HG03066 (cell line): ENCODE measurements around the gene CELF2.
"Not testable (repeated sequence)": the region's sequence is repeated elsewhere in the genome, so short reads cannot be mapped to it uniquely, and the experiment has no call there.

Source experiments
- ATAC-seq: cut with Tn5 transposase; IDR thresholded peaks from one replicate; pipeline ENCODE4 v1.9.1; 2021; ENCODE audit warnings: low read depth; ENCODE audit not compliant: unreplicated experiment

The CELF2 gene

DNA sequence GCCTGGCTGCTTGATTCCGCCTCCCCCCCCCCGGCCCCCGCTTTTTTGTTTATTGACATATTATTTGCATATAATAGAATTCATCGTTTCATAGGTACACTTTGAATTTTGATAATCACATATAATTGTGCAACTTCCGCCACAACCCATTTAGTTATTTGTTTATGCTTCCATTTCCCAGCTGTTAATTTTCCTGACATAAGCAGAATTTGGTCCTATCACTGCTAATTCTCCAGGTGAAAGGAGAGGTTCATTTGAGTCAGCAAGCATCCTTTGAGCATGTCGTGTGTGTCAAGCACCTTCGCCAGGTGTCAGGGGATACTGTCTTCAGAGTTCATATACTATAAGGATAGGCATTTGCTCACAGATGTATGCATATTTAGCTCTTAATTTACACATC is 102.2 kb downstream of the CELF2 start:
- ATAC-seq = no peak

DNA sequence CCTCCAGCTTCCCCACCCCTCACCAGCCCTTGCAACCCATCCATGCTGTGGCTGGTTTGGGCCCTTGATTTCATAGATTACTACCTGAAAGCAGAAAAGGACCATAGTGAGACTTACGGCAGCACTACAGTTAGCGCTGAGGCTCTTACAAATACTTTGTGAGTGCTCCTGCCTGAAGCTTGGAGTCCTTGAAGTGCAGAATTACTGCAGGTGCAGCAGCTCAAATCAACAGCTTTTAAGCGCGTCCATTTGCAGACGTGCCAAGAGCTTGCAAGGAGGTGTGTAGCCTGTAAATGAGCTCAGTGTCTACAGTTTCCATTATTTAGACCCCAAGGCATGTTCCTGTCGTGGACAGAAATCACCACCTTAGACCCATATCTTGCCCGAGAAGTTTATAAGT is 103.0 kb downstream of the CELF2 start:
- ATAC-seq = no peak

DNA sequence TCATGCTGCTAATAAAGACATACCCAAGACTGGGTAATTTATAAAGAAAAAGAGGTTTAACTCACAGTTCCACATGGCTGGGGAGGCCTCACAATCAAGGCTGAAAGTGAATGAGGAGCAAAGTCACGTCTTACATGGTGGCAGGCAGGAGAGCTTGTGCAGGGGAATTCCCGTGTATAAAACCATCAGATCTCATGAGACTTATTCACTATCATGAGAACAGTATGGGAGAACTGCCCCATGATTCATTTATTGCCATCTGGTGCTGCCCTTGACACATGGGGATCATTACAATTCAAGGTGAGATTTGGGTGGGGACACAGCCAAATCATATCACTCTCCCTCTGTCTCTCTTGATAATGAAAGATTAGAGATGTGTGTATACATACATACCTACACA is 106.2 kb downstream of the CELF2 start:
- ATAC-seq = not testable (repeated sequence)

DNA sequence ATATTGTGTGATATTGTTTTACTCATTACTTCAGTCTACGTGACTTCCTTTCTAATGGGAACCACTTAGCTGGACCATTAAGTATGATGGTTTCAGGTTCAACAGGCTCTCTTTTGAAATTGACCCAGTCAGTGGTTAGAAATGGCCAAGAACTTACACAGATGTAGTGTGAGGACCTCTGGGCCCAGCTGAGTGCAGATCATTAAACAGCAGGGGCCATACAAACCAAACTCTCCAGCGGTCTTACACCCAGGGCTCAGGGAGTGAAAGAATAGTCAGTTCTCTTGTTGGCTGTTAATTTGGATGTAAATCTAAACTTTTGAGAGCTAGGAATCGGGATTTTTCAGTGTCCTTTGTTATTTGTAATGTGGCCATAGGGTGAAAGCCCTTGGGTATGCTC is 107.3 kb downstream of the CELF2 start:
- no peak for ATAC-seq

DNA sequence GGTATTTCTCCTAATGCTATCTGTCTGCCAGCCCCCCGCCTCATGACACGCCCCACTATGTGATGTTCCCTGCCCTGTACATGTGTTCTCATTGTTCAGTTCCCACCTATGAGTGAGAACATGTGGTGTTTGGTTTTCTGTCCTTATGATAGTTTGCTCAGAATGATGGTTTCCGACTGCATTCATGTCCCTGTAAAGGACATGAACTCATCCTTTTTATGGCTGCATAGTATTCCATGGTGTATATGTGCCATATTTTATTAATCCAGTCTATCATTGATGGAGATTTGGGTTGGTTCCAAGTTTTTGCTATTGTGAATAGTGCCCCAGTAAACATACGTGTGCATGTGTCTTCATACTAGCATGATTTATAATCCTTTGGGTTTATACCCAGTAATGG is 109.3 kb downstream of the CELF2 start:
- not testable (repeated sequence) for ATAC-seq

DNA sequence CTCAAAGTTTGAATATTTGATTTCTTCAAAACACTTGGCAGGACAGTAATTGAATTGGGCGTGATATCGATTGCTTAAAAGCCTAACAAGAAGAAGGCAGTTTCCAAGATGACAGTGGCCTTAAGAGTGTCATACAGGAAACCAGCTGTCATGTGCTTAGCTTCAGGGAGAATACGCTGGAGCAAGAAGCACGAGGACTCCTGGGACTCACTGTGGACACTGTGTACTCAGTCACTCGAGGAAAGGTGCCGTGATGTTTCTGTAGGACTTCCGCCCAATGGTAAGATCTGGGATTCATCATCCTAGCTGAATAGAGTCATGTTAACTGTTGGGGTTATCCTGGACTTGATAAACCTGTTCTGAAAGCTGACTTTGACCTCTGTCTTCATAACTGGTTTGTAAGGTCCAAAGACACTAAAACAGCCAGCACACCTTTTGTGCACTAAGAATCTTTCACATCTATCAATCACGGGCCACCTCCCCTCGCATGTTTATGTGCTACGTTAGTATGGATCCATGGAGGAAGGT is 113.5 kb downstream of the CELF2 start:
- ATAC-seq = no peak

DNA sequence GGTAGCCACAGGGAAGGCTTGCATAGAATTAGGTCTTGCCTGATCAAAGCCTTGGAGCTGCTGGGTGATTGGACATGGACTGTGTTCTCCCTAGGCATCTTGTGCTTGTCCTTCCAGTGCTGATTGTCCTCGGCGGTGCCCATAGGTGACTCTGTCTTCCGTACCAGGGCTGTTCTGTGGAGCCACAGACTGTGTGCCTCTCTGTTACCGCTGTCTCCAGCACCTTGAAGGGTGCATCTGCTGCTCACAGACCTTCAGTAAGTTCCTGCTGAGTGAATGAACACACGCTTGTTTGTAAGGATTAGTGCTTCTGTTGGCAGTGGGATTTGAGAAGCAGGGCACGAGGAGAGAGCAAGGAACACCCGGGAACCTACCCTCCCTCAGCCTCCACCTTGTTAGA is 116.7 kb downstream of the CELF2 start:
- no peak for ATAC-seq

DNA sequence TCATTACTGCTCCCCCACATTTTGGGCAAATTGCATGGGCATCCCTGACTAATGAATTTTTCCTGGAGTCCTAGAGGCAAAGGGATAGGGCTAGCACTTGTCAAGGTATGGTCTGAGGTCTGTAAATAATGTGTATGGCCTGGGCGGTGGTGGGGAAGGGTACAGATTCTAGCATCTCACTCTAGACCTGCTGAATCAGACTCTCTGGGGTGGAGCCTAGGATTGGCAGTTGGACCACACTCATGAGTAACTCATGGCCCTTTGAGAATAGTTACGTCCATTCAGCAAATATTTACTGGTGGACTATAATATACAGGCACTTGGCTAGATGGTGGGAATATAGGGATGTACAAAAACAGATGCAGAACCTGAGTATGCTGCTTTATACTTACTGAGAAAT is 118.0 kb downstream of the CELF2 start:
- no peak for ATAC-seq

DNA sequence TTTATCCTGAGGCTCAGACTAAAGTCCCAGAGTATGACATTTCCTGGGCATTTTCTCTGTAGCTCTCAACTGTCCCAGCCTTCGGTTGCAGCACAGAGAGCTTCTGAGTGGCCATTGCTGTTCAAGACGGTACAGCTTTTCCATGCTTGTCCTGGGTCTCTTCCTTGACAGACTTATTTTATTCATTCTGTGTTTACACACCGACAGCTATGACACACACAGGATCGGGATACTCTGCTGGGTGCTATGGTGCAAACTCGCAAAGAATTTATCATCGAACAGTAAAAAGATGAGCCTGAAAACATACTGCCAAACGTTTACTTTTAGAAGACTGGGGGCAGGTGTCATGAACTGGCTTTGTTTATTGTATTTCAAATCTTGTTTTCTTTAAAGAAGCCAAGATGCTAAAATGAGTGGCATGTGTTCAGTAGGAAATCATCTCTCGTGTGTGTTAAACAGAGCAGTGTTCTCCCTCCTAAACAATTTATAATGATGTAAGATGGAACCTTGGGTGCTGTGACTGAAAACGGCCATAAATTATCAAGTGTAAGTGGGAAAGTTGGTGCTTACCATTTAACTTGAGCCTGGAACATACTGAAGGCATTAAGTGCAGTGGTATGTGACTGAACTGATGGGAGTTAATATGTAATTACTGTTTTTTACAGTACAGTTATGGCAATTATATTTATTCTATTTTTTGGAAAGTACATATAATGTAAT is 120.8 kb downstream of the CELF2 start:
- no peak for ATAC-seq

DNA sequence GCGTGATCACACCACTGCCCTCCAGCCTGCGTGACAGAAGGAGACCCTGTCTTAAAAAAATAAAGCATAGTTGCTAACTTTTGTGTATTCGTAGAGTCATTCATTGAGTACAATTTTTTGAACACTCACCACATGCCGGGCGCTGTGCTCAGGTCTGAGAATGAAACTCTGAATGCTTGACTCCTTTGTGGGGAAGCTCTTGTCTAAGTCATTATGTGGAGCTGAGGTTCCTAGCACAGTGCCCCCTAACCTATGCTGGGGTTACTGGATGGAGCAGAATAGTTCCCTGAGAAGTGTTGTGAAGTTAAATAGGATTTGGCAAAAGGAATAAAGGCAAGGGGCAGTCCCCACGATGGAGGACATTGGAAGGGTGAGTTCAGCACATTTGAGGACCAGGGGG is 123.3 kb downstream of the CELF2 start:
- no peak for ATAC-seq

DNA sequence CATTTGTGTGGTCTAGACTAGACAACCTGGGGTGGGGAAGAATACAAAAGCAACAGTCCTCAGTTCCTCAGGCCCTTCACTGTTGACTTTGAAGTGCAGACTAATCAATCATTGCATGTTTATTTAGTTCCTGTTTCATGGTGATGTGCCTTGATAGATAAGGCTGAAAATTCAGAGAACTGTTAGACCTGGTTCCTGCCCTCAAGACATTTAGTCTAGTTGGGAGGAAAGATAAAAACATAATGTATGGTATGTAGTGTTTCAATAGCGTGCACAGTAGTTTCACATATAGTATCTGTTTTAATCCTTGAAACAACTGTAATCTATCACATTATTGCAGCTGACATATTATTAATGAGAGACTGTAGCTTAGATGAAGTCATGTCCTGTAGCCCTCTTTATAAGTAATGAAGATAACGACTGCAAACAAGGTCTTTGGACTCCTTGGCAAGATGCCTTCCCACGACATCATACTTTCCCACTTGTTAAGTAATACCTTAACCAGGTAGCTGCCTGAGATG is 124.0 kb downstream of the CELF2 start:
- no peak for ATAC-seq

DNA sequence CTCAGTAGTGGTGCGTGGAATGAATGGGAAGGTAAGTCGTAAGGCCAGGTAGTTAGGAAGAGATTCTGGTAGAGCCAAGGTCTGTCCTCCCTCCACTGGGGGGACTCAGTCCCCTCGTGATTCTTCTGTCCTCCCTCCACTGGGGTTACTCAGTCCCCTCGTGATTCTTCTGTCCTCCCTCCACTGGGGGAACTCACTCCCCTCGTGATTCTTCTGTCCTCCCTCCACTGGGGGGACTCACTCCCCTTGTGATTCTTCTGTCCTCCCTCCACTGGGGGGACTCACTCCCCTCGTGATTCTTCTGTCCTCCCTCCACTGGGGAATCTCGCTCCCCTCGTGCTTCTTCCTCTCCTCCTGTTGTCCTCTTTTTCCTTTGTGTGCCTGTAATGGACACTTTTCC is 125.1 kb downstream of the CELF2 start:
- no peak for ATAC-seq

DNA sequence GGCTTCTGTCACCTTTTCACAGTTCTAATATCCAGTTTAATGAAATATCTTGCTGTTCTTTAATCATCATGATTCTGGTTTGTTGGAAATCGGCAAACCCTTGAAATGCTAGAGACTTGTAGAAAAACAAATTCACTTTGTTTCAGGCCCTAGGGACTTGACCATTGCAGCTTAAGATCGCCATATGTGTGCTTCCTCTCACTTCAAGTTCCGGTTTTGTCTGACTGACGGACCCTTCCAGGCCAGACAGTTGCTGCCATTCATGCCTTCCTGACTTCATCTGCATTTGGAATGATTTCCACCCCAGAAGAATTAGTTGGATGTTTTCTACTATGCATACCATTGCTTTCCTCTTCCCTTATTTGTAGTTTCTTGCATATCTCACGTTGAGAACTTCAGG is 125.6 kb downstream of the CELF2 start:
- no peak for ATAC-seq

DNA sequence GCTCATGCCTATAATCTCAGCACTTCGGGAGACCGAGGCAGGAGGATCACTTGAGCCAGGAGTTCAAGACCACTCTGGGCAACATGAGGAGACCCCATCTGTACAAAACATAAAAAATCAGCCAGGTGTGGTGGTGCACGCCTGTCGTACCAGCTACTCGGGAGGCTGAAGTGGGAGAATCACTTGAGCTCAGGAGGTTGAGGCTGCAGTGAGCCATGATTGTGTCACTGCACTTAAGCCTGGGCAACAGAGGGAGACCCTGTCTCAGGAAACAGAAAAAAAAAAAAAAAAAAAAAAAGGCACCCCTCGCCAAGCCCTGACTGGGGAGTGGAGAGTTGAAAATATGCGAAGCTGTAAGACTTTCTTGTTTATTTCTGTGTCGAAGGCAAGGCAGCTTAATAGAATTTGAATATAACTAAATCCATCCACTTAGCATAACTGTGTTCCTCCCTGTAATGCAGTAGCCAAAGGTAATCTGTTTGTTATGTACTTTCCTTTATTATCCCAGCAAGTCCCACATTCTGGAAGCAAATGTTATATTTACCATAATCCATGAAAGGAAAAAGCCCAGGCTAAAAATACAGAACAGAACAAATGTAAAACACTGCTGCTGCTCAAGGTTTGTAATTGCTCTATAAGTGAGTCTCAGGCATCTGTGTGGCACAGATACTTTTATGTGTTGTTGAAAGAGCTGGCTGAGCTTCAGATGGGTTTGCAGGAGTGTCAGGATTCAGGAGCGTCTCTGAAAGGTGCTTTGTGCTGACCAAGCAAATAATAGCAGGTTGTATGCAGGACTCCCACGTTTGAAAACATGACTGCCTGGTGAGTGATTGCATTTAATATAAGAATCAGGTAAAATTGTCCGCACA is 127.2 kb downstream of the CELF2 start:
- ATAC-seq = peak; percentile 17

DNA sequence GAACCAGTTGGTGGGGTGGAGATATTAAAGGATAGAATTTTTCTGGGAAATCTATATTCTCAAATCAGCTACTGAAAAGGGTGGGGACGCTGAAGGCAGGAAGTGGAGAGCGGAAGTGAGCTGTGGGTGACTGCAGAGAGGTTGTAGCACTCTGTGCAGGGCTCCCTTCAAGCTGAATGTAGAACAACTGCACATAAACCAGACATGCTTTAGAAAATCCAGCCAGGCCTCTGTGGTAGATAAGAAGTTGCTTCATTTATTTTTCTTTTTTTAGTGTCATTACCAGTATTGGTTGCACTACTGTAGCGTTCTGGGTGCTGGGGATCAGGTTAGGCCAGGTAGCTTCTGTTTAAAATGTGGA is 127.8 kb downstream of the CELF2 start:
- ATAC-seq = peak; percentile 80

DNA sequence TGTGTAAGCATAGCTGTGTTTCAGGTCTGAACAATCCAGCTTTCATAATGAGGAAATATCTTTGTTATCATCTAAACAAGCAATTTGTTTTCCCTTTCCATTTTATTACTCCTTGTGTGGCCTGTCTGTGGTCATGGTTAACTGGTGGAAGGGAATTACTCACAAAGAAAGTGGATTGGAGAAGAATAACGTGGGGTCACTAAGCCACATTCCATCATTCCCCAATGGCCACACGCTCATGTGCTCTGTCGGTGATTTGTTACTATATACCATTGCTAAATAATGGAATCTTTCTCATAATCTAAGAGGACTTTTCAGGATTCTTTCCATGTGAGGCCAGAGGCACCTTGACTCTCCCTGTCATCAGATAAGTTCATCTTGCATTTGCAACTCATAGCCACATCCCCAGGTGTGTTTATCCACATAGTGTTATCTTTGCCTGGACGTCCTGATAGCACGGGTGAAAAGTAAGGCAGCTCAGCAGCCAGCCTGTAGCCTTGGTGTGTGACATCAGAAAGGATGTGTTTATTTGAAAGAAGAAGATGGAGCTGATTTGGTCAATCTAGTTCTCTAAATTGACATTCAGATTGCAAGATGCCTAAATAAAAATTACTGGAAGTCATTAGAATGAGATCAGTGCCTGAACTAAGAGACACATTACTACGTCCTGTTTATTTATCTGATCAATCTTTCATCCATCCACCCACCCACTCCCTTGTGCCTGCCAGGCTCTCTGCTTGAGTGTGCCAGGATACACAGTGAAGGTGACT is 128.9 kb downstream of the CELF2 start:
- ATAC-seq = no peak

DNA sequence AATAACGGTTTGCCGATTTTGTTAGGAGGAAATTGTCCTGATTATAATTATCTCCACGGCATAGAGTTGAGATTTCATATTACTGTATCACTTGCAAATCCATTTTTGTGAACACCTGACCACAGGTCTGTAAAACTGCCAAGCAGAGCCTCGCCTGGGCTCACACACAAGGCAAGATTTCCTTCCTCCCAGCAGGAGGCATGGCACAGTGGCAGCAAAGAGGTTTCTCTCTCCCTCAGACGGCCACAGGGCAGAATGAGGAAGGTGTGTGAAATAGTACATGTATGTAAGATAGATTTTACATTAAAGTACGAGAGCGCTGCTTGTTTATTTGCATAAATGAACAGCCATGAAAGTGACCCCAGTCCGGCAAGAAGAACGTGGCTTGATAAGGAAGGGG is 130.1 kb downstream of the CELF2 start:
- ATAC-seq = no peak

DNA sequence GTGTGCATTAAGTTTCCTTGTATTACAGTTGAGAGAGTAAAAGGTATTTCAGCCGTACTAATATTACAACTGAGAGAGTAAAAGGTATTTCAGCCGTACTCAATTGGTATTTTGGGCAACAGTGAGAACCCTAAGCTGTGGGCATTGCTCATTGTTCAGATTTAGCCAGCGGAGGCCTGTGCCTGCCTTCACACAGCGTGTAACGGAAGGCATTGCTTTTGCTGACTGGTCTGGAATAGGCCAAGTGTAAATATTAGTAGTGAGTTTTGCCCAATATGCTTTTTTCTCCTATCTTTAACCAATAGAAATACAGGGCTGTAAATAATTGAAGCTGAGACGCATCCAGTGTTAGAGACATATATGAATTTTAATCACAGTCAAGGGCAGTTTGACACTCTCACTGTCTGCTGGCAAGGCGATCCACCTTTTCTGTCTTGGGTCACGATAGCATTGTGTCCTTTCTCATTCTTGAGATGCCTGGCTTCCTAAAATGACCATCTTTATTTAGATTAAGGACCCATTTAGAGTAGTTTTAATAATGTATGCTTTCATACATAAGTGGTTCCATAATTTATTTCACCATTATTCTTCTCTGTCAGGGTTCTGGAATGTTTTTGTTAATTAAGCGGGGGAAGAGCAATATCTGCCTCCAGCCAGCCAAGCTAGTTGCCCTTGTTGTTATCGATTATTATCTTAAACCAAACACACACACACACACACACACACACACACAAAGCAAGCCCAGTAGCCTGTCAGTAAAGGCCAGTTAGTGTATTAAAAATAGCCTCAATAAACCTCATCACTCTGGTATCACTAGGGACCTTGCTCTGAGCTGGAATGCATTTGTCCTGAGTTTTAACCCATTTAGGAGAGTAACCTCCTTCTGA is 130.7 kb downstream of the CELF2 start:
- no peak for ATAC-seq

DNA sequence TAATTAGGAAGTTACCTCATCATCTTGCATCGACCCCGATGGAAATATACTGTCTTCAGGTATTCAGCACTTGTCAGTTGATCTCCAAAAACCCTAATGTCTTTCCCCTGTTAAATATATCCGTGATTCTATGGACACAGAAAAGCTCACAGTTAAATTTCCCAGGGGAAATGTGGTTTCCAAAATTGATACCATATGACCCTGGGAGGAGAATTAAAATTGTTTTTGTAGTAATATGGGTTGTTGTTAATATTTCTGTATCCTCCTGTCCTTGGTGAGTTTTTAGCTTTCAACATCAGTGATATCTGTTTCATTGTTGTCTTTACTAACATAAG is 132.1 kb downstream of the CELF2 start:
- no peak for ATAC-seq

DNA sequence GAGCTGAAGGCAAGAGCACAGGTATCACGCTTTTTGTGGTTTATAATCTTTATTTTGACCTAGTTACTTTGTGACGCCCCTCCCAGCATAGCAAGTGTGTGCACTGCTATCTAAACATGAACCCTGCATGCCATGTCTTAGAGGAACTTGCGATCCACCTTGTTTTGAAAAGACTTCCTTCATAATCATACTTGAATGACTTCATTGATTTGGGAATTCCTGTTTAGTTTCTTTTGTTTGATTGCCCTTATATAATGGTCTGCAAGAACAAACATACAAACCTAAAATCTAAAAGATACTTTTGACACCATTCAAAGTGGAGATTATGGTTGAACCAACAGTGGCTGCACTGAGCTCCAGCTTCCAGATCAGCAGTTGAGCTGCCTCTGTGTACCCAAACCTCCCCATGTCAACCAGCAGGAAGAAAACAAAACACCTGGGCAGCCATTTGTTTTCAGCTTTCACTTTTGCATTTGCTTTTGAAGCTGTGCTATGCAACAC is 132.6 kb downstream of the CELF2 start:
- ATAC-seq = no peak
